Aorta (tissue), 5 donors: Measurements from ENCODE around the gene SLC22A23. TPM values are rescaled to one million over a fixed set of nuclear protein-coding genes. Genes with fewer than 3 reads are reported as not detected.

ENCODE experiments used
- ATAC-seq: fragments of 200-7000 bp; cut with Tn5 transposase; one replicate; pipeline ENCODE4 v1.9.1; 2022; ENCODE audit warnings: moderate library complexity; ENCODE audit not compliant: low FRiP score
- DNase-seq, 2 donors: peaks; one replicate each; pipeline ENCODE4 v3.0.0-alpha.2; 2020
- H3K27ac ChIP-seq, 2 donors: one replicate each; pipeline ENCODE4 v1.5.1; 2013; ENCODE audit warnings: low read length in 2 of 2, mild to moderate bottlenecking in 2 of 2, moderate library complexity in 2 of 2, control low read depth in 1 of 2, inconsistent platforms in 1 of 2, low read depth in 1 of 2
- H3K27me3 ChIP-seq, 2 donors: one replicate each; pipeline ENCODE4 v1.6.1; 2013; ENCODE audit warnings: control low read depth in 1 of 2, low read length in 1 of 2, mild to moderate bottlenecking in 1 of 2, moderate library complexity in 1 of 2; ENCODE audit not compliant: insufficient read depth in 2 of 2, control insufficient read depth in 1 of 2
- H3K36me3 ChIP-seq, 2 donors: one replicate each; pipeline ENCODE4 v1.6.1; 2013; ENCODE audit warnings: control low read depth in 1 of 2, low read length in 1 of 2, mild to moderate bottlenecking in 1 of 2; ENCODE audit not compliant: insufficient read depth in 2 of 2, control insufficient read depth in 1 of 2
- H3K4me1 ChIP-seq, 2 donors: one replicate each; pipeline ENCODE4 v1.6.1; 2013; ENCODE audit warnings: low read length in 2 of 2, control low read depth in 1 of 2, mild to moderate bottlenecking in 1 of 2, moderate library complexity in 1 of 2; ENCODE audit not compliant: insufficient read depth in 2 of 2, control insufficient read depth in 1 of 2
- H3K4me3 ChIP-seq, 2 donors: one replicate each; pipeline ENCODE4 v1.5.1; 2013; ENCODE audit warnings: low read length in 2 of 2, control low read depth in 1 of 2, mild to moderate bottlenecking in 1 of 2
- H3K9me3 ChIP-seq: one replicate; pipeline ENCODE4 v1.6.1; 2013; ENCODE audit warnings: mild to moderate bottlenecking, low read length; ENCODE audit not compliant: control insufficient read depth
- WGBS, 2 donors: extraction: QIAGEN DNeasy Blood & Tissue Kit; methylation state at CpG; one replicate each; pipeline ENCODE4 v1.1.7; 2013; 5-methylcytosine and 5-hydroxymethylcytosine counted together
- intact Hi-C, 2 donors: fragments of 100-400 bp; cut with DNase I; formaldehyde crosslinking; loops; one replicate each; pipeline versions ENCODE4 v1.14.2 to v1.15.0; 2022
- polyA plus RNA-seq, 2 donors: library from polyadenylated mRNA; stranded (reverse); fragments of 200-250 nt; gene quantifications; one replicate each; pipeline ENCODE4 v1.2.3, GENCODE V29; 2013
- total RNA-seq, 2 donors: library from RNA; stranded (reverse); fragmentation: NEBNext Ultra II Directional; extraction: Animal tissue kit (Norgen Biotek cat#: 25700); gene quantifications; one replicate each; pipeline ENCODE4 v1.2.1, GENCODE V29; 2021
- donor health status: healthy with polysubstance abuse.
- donor health status: Bipolar disorder and iron deficiency.
- donor health status: DM: no; HTN: no; CAD: no.
- donor health status: DM: no; HTN: no; CAD: no.
- donor health status: DM: yes; HTN: yes; CAD: no.

Gene SLC22A23
- total and polyA plus RNA-seq, 4 donors: 1.5 to 9.4 (median 4.3) TPM

- no peaks in the 10 kb centered on the region for H3K4me1 ChIP-seq
- H3K27me3 ChIP-seq: no peaks in the 10 kb centered on the region
- peaks cover 1% of the 10 kb centered on the region for H3K9me3 ChIP-seq
- intact Hi-C loops: loop anchor here (5.0 to 10.0 kb wide), 2 partner anchors 318 to 580 kb away; no protein-coding TSS in a partner anchor
- H3K27ac ChIP-seq: no peak overlapping the region
- 73 to 76% methylated on average over 11 of the region's 11 CpGs for WGBS, 2 donors
- no peak for DNase-seq
- H3K36me3 ChIP-seq: peaks cover 0 to 2% of the 10 kb centered on the region in 2 donors
- no peak for ATAC-seq
- no peak overlapping the region for H3K4me3 ChIP-seq
These were observed 42.3 kb downstream of the SLC22A23 start for GRCh38 chr6:3414327-3415081.

GRCh38 chr6:3413592-3413991, 43.3 kb downstream of the SLC22A23 start:
- Histone ChIP-seq H3K27me3 (no peaks in the 10 kb centered on the region), H3K36me3 (peaks cover 0 to 2% of the 10 kb centered on the region in 2 donors), H3K4me3 (no peak overlapping the region), H3K4me1 (no peaks in the 10 kb centered on the region), H3K9me3 (peaks cover 1% of the 10 kb centered on the region), H3K27ac (no peak overlapping the region)
- ATAC-seq: no peak
- DNase-seq: no peak
- intact Hi-C loops: loop anchor here (5.0 to 10.0 kb wide), 2 partner anchors 319 to 581 kb away; no protein-coding TSS in a partner anchor
- WGBS, 2 donors: 91 to 96% methylated on average over 3 of the region's 3 CpGs

GRCh38 chr6:3412779-3413500, 43.9 kb downstream of the SLC22A23 start:
- intact Hi-C loops: loop anchor here (5.0 to 10.0 kb wide), 2 partner anchors 319 to 582 kb away; no protein-coding TSS in a partner anchor
- Histone ChIP-seq H3K27me3 (no peaks in the 10 kb centered on the region), H3K4me3 (no peak overlapping the region), H3K36me3 (peaks cover 0 to 2% of the 10 kb centered on the region in 2 donors), H3K27ac (no peak overlapping the region), H3K4me1 (no peaks in the 10 kb centered on the region), H3K9me3 (peaks cover 1% of the 10 kb centered on the region)
- WGBS, 2 donors: 83 to 88% methylated on average over 8 of the region's 8 CpGs
- no peak for DNase-seq
- ATAC-seq: no peak

GRCh38 chr6:3411967-3412778, 44.7 kb downstream of the SLC22A23 start:
- H3K4me3 ChIP-seq: no peak overlapping the region

GRCh38 chr6:3410385-3411360, 46.2 kb downstream of the SLC22A23 start:
- Histone ChIP-seq H3K27me3 (no peaks in the 10 kb centered on the region), H3K4me3 (no peak overlapping the region), H3K36me3 (peaks cover 0 to 2% of the 10 kb centered on the region in 2 donors), H3K9me3 (peaks cover 1% of the 10 kb centered on the region), H3K4me1 (no peaks in the 10 kb centered on the region), H3K27ac (no peak overlapping the region)
- DNase-seq: peak in 1 of 2 donors; percentile 72
- ATAC-seq: no peak
- 54 to 60% methylated on average over 15 of the region's 15 CpGs for WGBS, 2 donors
- intact Hi-C loops: loop anchor here (5.0 to 10.0 kb wide), 2 partner anchors 322 to 584 kb away; no protein-coding TSS in a partner anchor

More at GRCh38 chr6:3411967-3412778, 44.7 kb downstream of the SLC22A23 start:
- H3K36me3 ChIP-seq: peaks cover 0 to 2% of the 10 kb centered on the region in 2 donors
- no peak overlapping the region for H3K27ac ChIP-seq
- 93 to 94% methylated on average over 11 of the region's 11 CpGs for WGBS, 2 donors
- peaks cover 1% of the 10 kb centered on the region for H3K9me3 ChIP-seq
- DNase-seq (no peak), ATAC-seq (no peak)
- H3K4me1 ChIP-seq: no peaks in the 10 kb centered on the region
- H3K27me3 ChIP-seq: no peaks in the 10 kb centered on the region
- intact Hi-C loops: loop anchor here (5.0 to 10.0 kb wide), 2 partner anchors 320 to 583 kb away; no protein-coding TSS in a partner anchor

- no peak for DNase-seq
- H3K9me3 ChIP-seq: peaks cover 1% of the 10 kb centered on the region
- no peaks in the 10 kb centered on the region for H3K27me3 ChIP-seq
- ATAC-seq: no peak
- intact Hi-C loops: loop anchor here (5.0 to 10.0 kb wide), 4 partner anchors 125 to 605 kb away; no protein-coding TSS in a partner anchor
- H3K27ac ChIP-seq: no peak overlapping the region
- no peaks in the 10 kb centered on the region for H3K4me1 ChIP-seq
- peaks cover 0 to 2% of the 10 kb centered on the region in 2 donors for H3K36me3 ChIP-seq
- WGBS, 2 donors: 90 to 92% methylated on average over 13 of the region's 13 CpGs
- H3K4me3 ChIP-seq: no peak overlapping the region
These were observed 47.0 kb downstream of the SLC22A23 start for GRCh38 chr6:3409699-3410384.

GRCh38 chr6:3408665-3409064, 48.2 kb downstream of the SLC22A23 start:
- H3K27ac ChIP-seq: no peak overlapping the region
- intact Hi-C loops: loop anchor here in 1 of 2 donors (10.0 kb wide), 2 partner anchors 124 to 606 kb away; no protein-coding TSS in a partner anchor
- H3K36me3 ChIP-seq: peaks cover 0 to 2% of the 10 kb centered on the region in 2 donors
- H3K9me3 ChIP-seq: peaks cover 1% of the 10 kb centered on the region
- no peak for DNase-seq
- no peaks in the 10 kb centered on the region for H3K4me1 ChIP-seq
- H3K4me3 ChIP-seq: no peak overlapping the region
- 91 to 93% methylated on average over 7 of the region's 7 CpGs for WGBS, 2 donors
- H3K27me3 ChIP-seq: no peaks in the 10 kb centered on the region
- ATAC-seq: no peak
